Naive thymus-derived CD4-positive, alpha-beta T cell (primary cell): ENCODE measurements around the gene SLC25A11. TPM values are rescaled to one million over a fixed set of nuclear protein-coding genes. Genes with fewer than 3 reads are reported as not detected.
A peak's percentile ranks its signal among the peaks of the same experiment; 100 is the strongest.
"Not testable (repeated sequence)": the region's sequence is repeated elsewhere in the genome, so short reads cannot be mapped to it uniquely, and the experiment has no call there.

ENCODE experiments used
- ATAC-seq: fragments of 150-1000 bp; cut with Tn5 transposase; 2 replicates; pipeline ENCODE4 v1.10.0; 2021; ENCODE audit warnings: mild to moderate bottlenecking, moderate library complexity
- CTCF ChIA-PET: fragments of 350-600 bp; sonication (Branson Sonifier 250); formaldehyde crosslinking; loops from one replicate; lab custom pipeline; 2021; ENCODE audit warnings: antibody characterized with exemption; lab: Charles Lee
- POLR2A ChIA-PET: fragments of 350-600 bp; sonication (Branson Sonifier 250); formaldehyde crosslinking; loops from one replicate; lab custom pipeline; 2021; ENCODE audit warnings: antibody characterized with exemption, inconsistent platforms; lab: Charles Lee
- DNase-seq, 9 donors: peaks; one replicate each; pipeline versions ENCODE4 v3.0.0 to v3.0.0-alpha.2; 2020 to 2022; ENCODE audit warnings: mixed read lengths in 1 of 9
- H3K27ac ChIP-seq: one replicate; pipeline ENCODE4 v1.7.0; 2013; ENCODE audit warnings: mild to moderate bottlenecking, low read depth, low read length, moderate library complexity
- H3K27me3 ChIP-seq, 2 donors: one replicate each; pipeline ENCODE4 v1.7.0; 2013; ENCODE audit warnings: low read length in 2 of 2, mild to moderate bottlenecking in 2 of 2, moderate library complexity in 2 of 2; ENCODE audit not compliant: control insufficient read depth in 2 of 2, insufficient read depth in 2 of 2
- H3K36me3 ChIP-seq, 3 experiments: 1 replicate in 2 of 3; 2 replicates in 1 of 3; pipeline ENCODE4 v1.7.0; 2013; ENCODE audit warnings: low read length in 3 of 3, mild to moderate bottlenecking in 3 of 3, moderate library complexity in 1 of 3; ENCODE audit not compliant: insufficient read depth in 3 of 3, control insufficient read depth in 2 of 3
- H3K4me1 ChIP-seq, 2 donors: one replicate each; pipeline ENCODE4 v1.7.0; 2013; ENCODE audit warnings: low read length in 2 of 2, mild to moderate bottlenecking in 2 of 2, moderate library complexity in 1 of 2; ENCODE audit not compliant: control insufficient read depth in 2 of 2, insufficient read depth in 2 of 2
- H3K4me3 ChIP-seq: 2 replicates; pipeline ENCODE4 v1.7.0; 2013; ENCODE audit warnings: mild to moderate bottlenecking, low read length
- H3K9me3 ChIP-seq, 3 experiments: 1 replicate in 2 of 3; 2 replicates in 1 of 3; pipeline ENCODE4 v1.7.0; 2013; ENCODE audit warnings: low read length in 3 of 3; ENCODE audit not compliant: control insufficient read depth in 2 of 3
- H3K27ac Mint-ChIP-seq, 9 donors: one replicate each; pipeline ENCODE4 v1.8.0; 2020 to 2022; ENCODE audit warnings: mixed read lengths in 9 of 9, mild to moderate bottlenecking in 8 of 9, moderate library complexity in 5 of 9, inconsistent platforms in 2 of 9
- H3K27me3 Mint-ChIP-seq, 5 donors: one replicate each; pipeline ENCODE4 v1.8.0; 2021 to 2022; ENCODE audit warnings: mixed read lengths in 5 of 5, mild to moderate bottlenecking in 1 of 5
- H3K36me3 Mint-ChIP-seq, 5 donors: one replicate each; pipeline ENCODE4 v1.8.0; 2020 to 2022; ENCODE audit warnings: mixed read lengths in 5 of 5, mild to moderate bottlenecking in 3 of 5, inconsistent platforms in 1 of 5
- H3K4me1 Mint-ChIP-seq, 7 donors: one replicate each; pipeline ENCODE4 v1.8.0; 2020 to 2022; ENCODE audit warnings: mixed read lengths in 7 of 7, mild to moderate bottlenecking in 3 of 7, inconsistent platforms in 1 of 7
- H3K4me3 Mint-ChIP-seq, 10 donors: one replicate each; pipeline ENCODE4 v1.8.0; 2020 to 2022; ENCODE audit warnings: mild to moderate bottlenecking in 10 of 10, mixed read lengths in 10 of 10, moderate library complexity in 6 of 10, inconsistent platforms in 2 of 10
- H3K9me3 Mint-ChIP-seq, 11 donors: one replicate each; pipeline ENCODE4 v1.8.0; 2020 to 2022; ENCODE audit warnings: mixed read lengths in 11 of 11, mild to moderate bottlenecking in 4 of 11, inconsistent platforms in 1 of 11, moderate library complexity in 1 of 11
- intact Hi-C, 2 donors: fragments of 100-400 bp; cut with micrococcal nuclease; formaldehyde crosslinking; loops; one replicate each; pipeline ENCODE4 v1.15.1; 2023
- polyA plus RNA-seq, 2 donors: library from polyadenylated mRNA; unstranded; fragments of 300-500 nt; fragmentation: Illumina TruSeq; gene quantifications; one replicate each; pipeline ENCODE4 v1.2.3, GENCODE V29; 2021
- total RNA-seq, 6 experiments: library from RNA in 5 of 6; stranded (reverse) in 5 of 6; gene quantifications; 1 replicate in 5 of 6; 2 replicates in 1 of 6; pipeline ENCODE4 v1.2.3 and lab custom pipeline; 2021 to 2026

SLC25A11 gene
- total and polyA plus RNA-seq, 7 experiments from 2014 or later, result 27.0 to 86.8 (median 50.2) TPM

DNA sequence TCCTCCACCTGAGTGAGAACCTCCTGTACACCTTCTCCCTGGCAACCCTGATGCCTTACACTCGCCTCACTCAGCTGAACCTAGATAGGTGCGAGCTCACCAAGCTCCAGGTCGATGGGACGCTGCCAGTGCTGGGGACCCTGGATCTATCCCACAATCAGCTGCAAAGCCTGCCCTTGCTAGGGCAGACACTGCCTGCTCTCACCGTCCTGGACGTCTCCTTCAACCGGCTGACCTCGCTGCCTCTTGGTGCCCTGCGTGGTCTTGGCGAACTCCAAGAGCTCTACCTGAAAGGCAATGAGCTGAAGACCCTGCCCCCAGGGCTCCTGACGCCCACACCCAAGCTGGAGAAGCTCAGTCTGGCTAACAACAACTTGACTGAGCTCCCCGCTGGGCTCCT is 7.1 kb downstream of the SLC25A11 start:
- Mint-ChIP-seq H3K4me1 (peaks cover 22 to 49% (median 33%) of the 10 kb centered on the region in 7 donors), H3K4me3 (no peak overlapping the region), H3K36me3 (peaks cover 13 to 31% (median 17%) of the 10 kb centered on the region in 5 donors), H3K27me3 (peaks cover 0 to 4% (median 0%) of the 10 kb centered on the region in 5 donors), H3K27ac (no peak overlapping the region), H3K9me3 (peaks cover 0 to 1% (median 0%) of the 10 kb centered on the region in 11 donors)
- Histone ChIP-seq H3K4me1 (peaks cover 8% of the 10 kb centered on the region in 2 donors), H3K27ac (no peak overlapping the region), H3K9me3 (no peaks in the 10 kb centered on the region), H3K36me3 (peaks cover 0 to 28% (median 7%) of the 10 kb centered on the region in 3 experiments), H3K27me3 (no peaks in the 10 kb centered on the region), H3K4me3 (no peak overlapping the region)
- no peak for ATAC-seq
- intact Hi-C loops, result no loop called here
- DNase-seq, result no peak
- POLR2A ChIA-PET, result interaction anchor here (1.0 kb wide), 1 partner anchor 36 kb away, joined by 3 read pairs; no protein-coding TSS in a partner anchor
- CTCF ChIA-PET, result interaction anchor here (0.6 kb wide), 1 partner anchor 27 kb away, joined by 3 read pairs; no protein-coding TSS in a partner anchor

DNA sequence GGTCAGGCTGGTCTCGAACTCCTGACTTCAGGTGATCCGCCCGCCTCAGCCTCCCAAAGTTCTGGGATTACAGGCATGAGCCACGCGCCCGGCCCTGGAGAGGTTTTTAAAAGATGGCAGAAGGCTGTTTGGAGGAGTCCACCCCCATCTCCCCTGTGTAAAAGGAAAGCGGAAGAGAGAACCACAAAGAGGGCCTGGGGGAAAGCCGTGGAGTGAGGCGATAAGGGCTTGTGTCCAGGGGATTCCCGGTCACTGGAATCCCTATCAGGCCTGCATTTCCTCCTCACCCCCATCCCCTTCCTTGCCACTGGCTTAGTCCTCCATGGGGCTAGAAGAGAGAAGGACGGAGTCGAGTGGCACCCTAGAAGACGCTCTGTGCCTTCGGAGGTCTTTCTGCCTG is 7.9 kb downstream of the SLC25A11 start, which contains the start of gene GP1BA:
Gene GP1BA, plus strand, starts transcription at position 315 of the 400 bp plus-strand sequence. CDS start 328 bp downstream, outside the sequence.
- Histone ChIP-seq H3K4me1 (peaks cover 8% of the 10 kb centered on the region in 2 donors), H3K27me3 (no peaks in the 10 kb centered on the region), H3K36me3 (peaks cover 0 to 20% (median 2%) of the 10 kb centered on the region in 3 experiments), H3K9me3 (no peaks in the 10 kb centered on the region), H3K4me3 (no peak within 1 kb of the TSS), H3K27ac (no peak within 1 kb of the TSS)
- DNase-seq, result no peak
- Mint-ChIP-seq H3K4me3 (peak within 1 kb of the TSS in 1 of 10 donors; percentile 18), H3K27me3 (peaks cover 0 to 4% (median 0%) of the 10 kb centered on the region in 5 donors), H3K4me1 (peaks cover 20 to 45% (median 31%) of the 10 kb centered on the region in 7 donors), H3K27ac (peak within 1 kb of the TSS in 1 of 9 donors; percentile 15), H3K9me3 (peaks cover 0 to 1% (median 0%) of the 10 kb centered on the region in 11 donors), H3K36me3 (peaks cover 13 to 27% (median 17%) of the 10 kb centered on the region in 5 donors)
- ChIA-PET CTCF (no interaction called here), POLR2A (interaction anchor here (1.0 kb wide), 1 partner anchor 36 kb away, joined by 3 read pairs; no protein-coding TSS in a partner anchor)
- ATAC-seq, result peak; percentile 36
- intact Hi-C loops, result no loop called here

DNA sequence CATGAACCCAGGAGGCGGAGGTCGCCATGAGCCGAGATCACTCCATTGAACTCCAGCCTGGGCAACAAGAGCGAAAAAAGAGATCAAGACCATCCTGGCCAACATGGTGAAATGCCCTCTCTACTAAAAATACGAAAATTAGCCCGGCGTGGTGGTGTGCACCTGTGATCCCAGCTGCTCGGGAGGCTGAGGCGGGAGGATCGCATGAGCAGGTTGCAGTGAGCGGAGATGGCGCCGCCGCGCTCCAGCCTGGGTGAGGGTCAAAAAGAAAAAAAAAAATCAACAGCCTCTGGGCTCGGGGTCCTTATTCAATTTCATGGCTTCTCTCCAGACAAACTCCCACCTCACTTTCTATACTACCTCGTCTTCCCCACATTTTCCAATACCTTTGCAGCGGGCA is 11.0 kb downstream of the SLC25A11 start:
- CTCF ChIA-PET, result no interaction called here
- DNase-seq (no peak), ATAC-seq (no peak)
- Mint-ChIP-seq H3K27ac (peak overlapping the region in 1 of 9 donors; percentile 5), H3K36me3 (peaks cover 13 to 32% (median 19%) of the 10 kb centered on the region in 5 donors), H3K27me3 (peaks cover 0 to under 1% (median 0%) of the 10 kb centered on the region in 5 donors), H3K4me3 (no peak overlapping the region), H3K4me1 (peaks cover 13 to 29% (median 21%) of the 10 kb centered on the region in 7 donors), H3K9me3 (peaks cover 0 to 1% (median 0%) of the 10 kb centered on the region in 11 donors)
- Histone ChIP-seq H3K4me3 (no peak overlapping the region), H3K27me3 (no peaks in the 10 kb centered on the region), H3K9me3 (no peaks in the 10 kb centered on the region), H3K36me3 (peaks cover 0 to 14% (median 0%) of the 10 kb centered on the region in 3 experiments), H3K27ac (no peak overlapping the region), H3K4me1 (peaks cover under 1% of the 10 kb centered on the region in 2 donors)
- POLR2A ChIA-PET, result interaction anchor here (0.6 kb wide), 1 partner anchor 20 kb away, joined by 3 read pairs; no protein-coding TSS in a partner anchor
- intact Hi-C loops, result no loop called here

DNA sequence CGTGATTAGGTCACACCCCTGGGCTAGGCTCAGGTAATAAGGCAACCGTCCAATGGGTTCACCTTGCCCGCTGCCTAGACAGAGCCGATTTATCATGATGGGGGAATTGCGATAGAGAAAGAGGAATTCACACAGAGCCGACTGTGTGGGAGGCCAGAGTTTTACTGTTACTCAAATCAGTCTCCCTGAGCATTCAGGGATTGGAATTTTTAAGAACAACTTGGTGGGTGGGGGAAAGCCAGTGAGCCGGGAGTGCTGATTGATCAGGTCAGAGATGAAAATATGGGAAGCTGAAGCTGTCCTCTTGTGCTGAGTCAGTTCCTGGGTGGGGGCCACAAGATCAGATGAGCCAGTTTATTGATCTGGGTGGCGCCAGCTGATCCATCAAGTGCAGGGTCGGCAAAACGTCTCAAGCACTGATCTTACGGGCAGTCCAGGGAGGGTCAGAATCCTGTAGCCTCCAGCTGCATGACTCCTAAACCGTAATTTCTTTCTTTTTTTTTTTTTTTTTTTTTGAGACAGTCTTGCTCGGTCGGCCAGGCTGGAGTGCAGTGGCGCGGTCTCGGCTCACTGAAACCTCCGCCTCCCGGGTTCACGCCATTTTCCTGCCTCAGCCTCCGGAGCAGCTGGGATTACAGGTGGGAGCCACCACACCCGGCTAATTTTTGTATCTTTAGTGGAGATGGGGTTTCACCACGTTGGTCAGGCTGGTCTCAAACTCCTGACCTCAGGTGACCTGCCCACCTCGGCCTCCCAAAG is 13.1 kb downstream of the SLC25A11 start:
- H3K4me3 ChIP-seq, H3K27ac Mint-ChIP-seq, DNase-seq, H3K27ac ChIP-seq, intact Hi-C loops, H3K9me3 Mint-ChIP-seq, H3K9me3 ChIP-seq, CTCF ChIA-PET, H3K4me1 ChIP-seq, H3K27me3 ChIP-seq, ATAC-seq, H3K27me3 Mint-ChIP-seq, POLR2A ChIA-PET: not testable (repeated sequence)
- H3K4me3 Mint-ChIP-seq, result peak overlapping the region in 1 of 10 donors; percentile 8
- H3K36me3 ChIP-seq, result peaks cover 0 to 14% (median 0%) of the 10 kb centered on the region in 3 experiments
- H3K36me3 Mint-ChIP-seq, result peaks cover 11 to 28% (median 19%) of the 10 kb centered on the region in 5 donors
- H3K4me1 Mint-ChIP-seq, result peaks cover 4 to 19% (median 10%) of the 10 kb centered on the region in 7 donors

DNA sequence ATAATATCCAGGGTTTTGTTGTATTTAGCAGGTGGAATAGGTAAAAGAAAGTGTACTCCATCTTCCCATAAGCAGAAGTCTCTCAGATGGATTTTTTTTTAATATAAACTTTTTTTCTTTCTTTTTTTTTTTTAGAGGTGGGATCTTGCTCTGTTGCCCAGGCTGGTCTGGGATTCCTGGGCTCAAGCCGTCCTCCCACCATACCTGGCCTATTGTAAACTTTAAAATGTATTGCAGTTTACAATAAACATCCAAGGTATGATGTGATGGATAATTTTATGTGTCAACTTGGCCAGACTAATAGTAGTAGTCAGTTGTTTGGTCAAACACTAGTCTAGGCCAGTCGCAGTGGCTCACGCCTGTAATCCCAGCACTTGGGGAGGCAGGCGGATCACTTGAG is 18.5 kb downstream of the SLC25A11 start:
- no peak overlapping the region for H3K27ac Mint-ChIP-seq
- H3K4me1 Mint-ChIP-seq, result peaks cover 0 to 6% (median under 1%) of the 10 kb centered on the region in 7 donors
- Histone ChIP-seq H3K4me1 (no peaks in the 10 kb centered on the region), H3K9me3 (no peaks in the 10 kb centered on the region), H3K27ac (no peak overlapping the region), H3K27me3 (no peaks in the 10 kb centered on the region), H3K4me3 (no peak overlapping the region), H3K36me3 (no peaks in the 10 kb centered on the region)
- intact Hi-C loops, result no loop called here
- no peaks in the 10 kb centered on the region for H3K27me3 Mint-ChIP-seq
- H3K36me3 Mint-ChIP-seq, result peaks cover 0 to 4% (median under 1%) of the 10 kb centered on the region in 5 donors
- DNase-seq, result no peak
- H3K9me3 Mint-ChIP-seq, result no peaks in the 10 kb centered on the region
- ChIA-PET CTCF (no interaction called here), POLR2A (no interaction called here)
- no peak overlapping the region for H3K4me3 Mint-ChIP-seq
- no peak for ATAC-seq

DNA sequence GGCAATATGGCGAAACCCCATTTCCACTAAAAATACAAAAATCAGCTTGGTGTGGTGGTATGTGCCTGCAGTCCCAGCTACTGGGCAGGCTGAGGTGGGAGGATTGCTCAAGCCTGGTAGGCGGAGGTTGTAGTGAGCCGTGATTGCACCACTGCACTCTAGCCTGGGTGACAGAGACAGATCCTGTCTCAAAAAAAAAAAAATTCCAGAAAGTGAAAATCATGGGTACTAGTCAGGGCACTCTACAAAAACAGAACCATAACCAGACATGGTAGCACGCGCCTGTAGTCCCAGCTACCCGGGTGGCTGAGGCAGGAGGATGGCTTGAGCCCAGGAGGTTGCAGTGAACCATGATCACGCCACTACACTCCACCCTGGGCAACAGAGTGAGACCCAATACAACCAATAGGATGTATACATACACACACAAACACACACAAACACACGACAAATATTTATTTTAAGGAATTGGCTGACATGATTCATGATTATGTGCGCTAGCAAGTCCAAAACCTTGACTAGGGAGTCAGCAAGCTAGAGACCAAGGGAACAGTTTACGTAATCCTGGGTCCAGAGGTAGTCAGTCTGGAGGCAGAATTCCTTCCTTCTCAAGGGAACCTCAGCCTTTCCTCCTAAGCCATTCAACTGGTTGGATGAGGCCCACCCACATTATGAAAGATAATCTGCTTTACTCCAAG is 19.3 kb downstream of the SLC25A11 start:
- ATAC-seq, result peak; percentile 65
- CTCF ChIA-PET, result no interaction called here
- H3K4me3 ChIP-seq, result no peak overlapping the region

More for the DNA sequence above, 19.3 kb downstream of the SLC25A11 start:
- H3K27me3 ChIP-seq, result no peaks in the 10 kb centered on the region
- H3K4me1 Mint-ChIP-seq, result peaks cover 0 to 5% (median 0%) of the 10 kb centered on the region in 7 donors
- POLR2A ChIA-PET, result interaction anchor here (1.1 to 1.4 kb wide), 2 partner anchors 11 to 47 kb away, joined by 3 to 4 read pairs; partner anchors contain the start of gene SPAG7
- no peak overlapping the region for H3K27ac ChIP-seq
- no peak overlapping the region for H3K27ac Mint-ChIP-seq
- no peaks in the 10 kb centered on the region for H3K27me3 Mint-ChIP-seq
- no peaks in the 10 kb centered on the region for H3K9me3 ChIP-seq
- H3K36me3 ChIP-seq, result no peaks in the 10 kb centered on the region
- no peaks in the 10 kb centered on the region for H3K9me3 Mint-ChIP-seq
- no peak for DNase-seq
- intact Hi-C loops, result no loop called here
- H3K36me3 Mint-ChIP-seq, result peaks cover 0 to 4% (median 0%) of the 10 kb centered on the region in 5 donors
- H3K4me1 ChIP-seq, result no peaks in the 10 kb centered on the region
- no peak overlapping the region for H3K4me3 Mint-ChIP-seq
